SK-N-SH treated with all-trans-retinoic acid at 6 μM for 48 hours (cell line): ENCODE measurements around the gene ACTR3.

Experiments used
- ATAC-seq: fragments of 200-7000 bp; cut with Tn5 transposase; 3 replicates; pipeline ENCODE4 v1.9.1; 2020; ENCODE audit warnings: mild to moderate bottlenecking, moderate library complexity
- ARNTL ChIP-seq: fragments of 450-650 bp; formaldehyde crosslinking; IDR thresholded peaks from 2 replicates; pipeline ENCODE4 v1.5.0; 2020; ENCODE audit warnings: low read depth, mild to moderate bottlenecking, moderate library complexity, borderline replicate concordance
- CSDC2 ChIP-seq: fragments of 250-450 bp; sonication (Bioruptor Pico); IDR thresholded peaks from 2 replicates; pipeline ENCODE4 v1.5.0; 2020; ENCODE audit warnings: mild to moderate bottlenecking, moderate library complexity
- ESRRG ChIP-seq: fragments of 250-450 bp; sonication (Bioruptor Pico); IDR thresholded peaks from 2 replicates; pipeline ENCODE4 v1.6.1; 2021; ENCODE audit warnings: mild to moderate bottlenecking
- GLIS3 ChIP-seq: fragments of 250-450 bp; sonication (Bioruptor Pico); IDR thresholded peaks from 2 replicates; pipeline ENCODE4 v1.5.0; 2020; ENCODE audit warnings: mild to moderate bottlenecking, moderate library complexity
- ISL1 ChIP-seq: fragments of 250-450 bp; sonication (Bioruptor Pico); IDR thresholded peaks from 2 replicates; pipeline ENCODE4 v2.1.2; 2022; ENCODE audit warnings: mild to moderate bottlenecking, moderate library complexity
- OSR1 ChIP-seq: fragments of 250-450 bp; sonication (Bioruptor Pico); IDR thresholded peaks from 2 replicates; pipeline ENCODE4 v1.8.0; 2022; ENCODE audit warnings: moderate library complexity, mild to moderate bottlenecking, inconsistent platforms
- PPARA ChIP-seq: fragments of 250-450 bp; sonication (Bioruptor Pico); IDR thresholded peaks from 2 replicates; pipeline ENCODE4 v1.5.0; 2020; ENCODE audit warnings: mild to moderate bottlenecking, borderline replicate concordance
- RARB ChIP-seq: fragments of 250-450 bp; sonication (Bioruptor Pico); IDR thresholded peaks from 2 replicates; pipeline ENCODE4 v1.8.0; 2021; ENCODE audit warnings: mild to moderate bottlenecking, moderate library complexity
- SNAI2 ChIP-seq: fragments of 250-450 bp; sonication (Bioruptor Pico); IDR thresholded peaks from 2 replicates; pipeline ENCODE4 v1.5.0; 2020; ENCODE audit warnings: mild to moderate bottlenecking, moderate library complexity
- TCF4 ChIP-seq: fragments of 250-450 bp; sonication (Bioruptor Pico); IDR thresholded peaks from 2 replicates; pipeline ENCODE4 v1.8.0; 2021; ENCODE audit warnings: mild to moderate bottlenecking, moderate library complexity, borderline replicate concordance
- TOX ChIP-seq: fragments of 250-450 bp; sonication (Bioruptor Pico); IDR thresholded peaks from 2 replicates; pipeline ENCODE4 v1.8.0; 2021; ENCODE audit warnings: mild to moderate bottlenecking, moderate library complexity, borderline replicate concordance
- ZC3H10 ChIP-seq: fragments of 250-450 bp; sonication (Bioruptor Pico); IDR thresholded peaks from 2 replicates; pipeline ENCODE4 v1.5.1; 2021; ENCODE audit warnings: mild to moderate bottlenecking, moderate library complexity
- ZFP3 ChIP-seq: fragments of 250-450 bp; sonication (Bioruptor Pico); IDR thresholded peaks from 2 replicates; pipeline ENCODE4 v1.5.0; 2020; ENCODE audit warnings: mild to moderate bottlenecking, moderate library complexity
- ZFP30 ChIP-seq: fragments of 450-650 bp; formaldehyde crosslinking; IDR thresholded peaks from 2 replicates; pipeline ENCODE4 v1.5.0; 2022; ENCODE audit warnings: mild to moderate bottlenecking, moderate library complexity
- ZNF565 ChIP-seq: fragments of 450-650 bp; formaldehyde crosslinking; conservative IDR thresholded peaks from 2 replicates; pipeline ENCODE4 v1.5.0; 2020; ENCODE audit warnings: low read depth, mild to moderate bottlenecking, moderate library complexity
- ZNF70 ChIP-seq: fragments of 450-650 bp; formaldehyde crosslinking; IDR thresholded peaks from 2 replicates; pipeline ENCODE4 v1.5.0; 2020; ENCODE audit warnings: mild to moderate bottlenecking, moderate library complexity
- ZNF8 ChIP-seq: fragments of 450-650 bp; formaldehyde crosslinking; IDR thresholded peaks from 2 replicates; pipeline ENCODE4 v1.5.0; 2020; ENCODE audit warnings: mild to moderate bottlenecking, moderate library complexity
- TF ChIP-seq, protein P1 (sequence below): fragments of 250-450 bp; sonication (Bioruptor Pico); IDR thresholded peaks from 2 replicates; pipeline ENCODE4 v1.5.0; 2020; ENCODE audit warnings: mild to moderate bottlenecking, moderate library complexity
- TF ChIP-seq, protein P2 (sequence below): fragments of 250-450 bp; sonication (Bioruptor Pico); IDR thresholded peaks from 2 replicates; pipeline ENCODE4 v1.5.1; 2020; ENCODE audit warnings: low read depth, mild to moderate bottlenecking, moderate library complexity
- TF ChIP-seq, protein P3 (sequence below): fragments of 250-450 bp; sonication (Bioruptor Pico); IDR thresholded peaks from 2 replicates; pipeline ENCODE4 v1.8.0; 2020; ENCODE audit warnings: mild to moderate bottlenecking, moderate library complexity, borderline replicate concordance
- TF ChIP-seq, protein P4 (sequence below): fragments of 250-450 bp; sonication (Bioruptor Pico); IDR thresholded peaks from 2 replicates; pipeline ENCODE4 v1.5.1; 2021; ENCODE audit warnings: mild to moderate bottlenecking, moderate library complexity

The ACTR3 gene

DNA sequence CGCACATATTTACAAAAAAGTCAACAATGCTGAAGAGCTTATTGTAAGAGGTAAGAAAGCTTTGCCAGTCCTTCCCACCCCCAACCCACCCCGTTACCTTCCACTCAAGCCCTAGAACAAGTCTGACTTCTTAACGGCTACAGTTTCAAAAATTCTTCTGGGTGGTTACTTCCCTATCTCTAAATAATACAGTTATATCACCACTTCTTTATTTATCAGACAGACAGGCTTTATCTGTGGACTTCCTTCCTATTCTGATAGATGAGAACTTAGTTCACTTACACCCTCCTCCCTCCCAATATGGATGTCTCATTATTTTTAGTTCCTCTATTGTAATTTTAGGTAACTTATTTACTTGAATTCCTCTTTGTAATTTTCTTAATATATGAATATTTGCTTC, 26.7 kb upstream of the ACTR3 start (continued):
- TF ChIP-seq ZFP30 (CRISPR knock-in tag): no peak
- TF ChIP-seq OSR1 (CRISPR knock-in tag): no peak
- no peak for TF ChIP-seq TCF4 (CRISPR knock-in tag)
- no peak for TF ChIP-seq ZNF70 (CRISPR knock-in tag)
- TF ChIP-seq CSDC2 (CRISPR knock-in tag): no peak
- TF ChIP-seq, protein P1, sequence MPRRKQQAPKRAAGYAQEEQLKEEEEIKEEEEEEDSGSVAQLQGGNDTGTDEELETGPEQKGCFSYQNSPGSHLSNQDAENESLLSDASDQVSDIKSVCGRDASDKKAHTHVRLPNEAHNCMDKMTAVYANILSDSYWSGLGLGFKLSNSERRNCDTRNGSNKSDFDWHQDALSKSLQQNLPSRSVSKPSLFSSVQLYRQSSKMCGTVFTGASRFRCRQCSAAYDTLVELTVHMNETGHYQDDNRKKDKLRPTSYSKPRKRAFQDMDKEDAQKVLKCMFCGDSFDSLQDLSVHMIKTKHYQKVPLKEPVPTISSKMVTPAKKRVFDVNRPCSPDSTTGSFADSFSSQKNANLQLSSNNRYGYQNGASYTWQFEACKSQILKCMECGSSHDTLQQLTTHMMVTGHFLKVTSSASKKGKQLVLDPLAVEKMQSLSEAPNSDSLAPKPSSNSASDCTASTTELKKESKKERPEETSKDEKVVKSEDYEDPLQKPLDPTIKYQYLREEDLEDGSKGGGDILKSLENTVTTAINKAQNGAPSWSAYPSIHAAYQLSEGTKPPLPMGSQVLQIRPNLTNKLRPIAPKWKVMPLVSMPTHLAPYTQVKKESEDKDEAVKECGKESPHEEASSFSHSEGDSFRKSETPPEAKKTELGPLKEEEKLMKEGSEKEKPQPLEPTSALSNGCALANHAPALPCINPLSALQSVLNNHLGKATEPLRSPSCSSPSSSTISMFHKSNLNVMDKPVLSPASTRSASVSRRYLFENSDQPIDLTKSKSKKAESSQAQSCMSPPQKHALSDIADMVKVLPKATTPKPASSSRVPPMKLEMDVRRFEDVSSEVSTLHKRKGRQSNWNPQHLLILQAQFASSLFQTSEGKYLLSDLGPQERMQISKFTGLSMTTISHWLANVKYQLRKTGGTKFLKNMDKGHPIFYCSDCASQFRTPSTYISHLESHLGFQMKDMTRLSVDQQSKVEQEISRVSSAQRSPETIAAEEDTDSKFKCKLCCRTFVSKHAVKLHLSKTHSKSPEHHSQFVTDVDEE (CRISPR knock-in tag): no peak

DNA sequence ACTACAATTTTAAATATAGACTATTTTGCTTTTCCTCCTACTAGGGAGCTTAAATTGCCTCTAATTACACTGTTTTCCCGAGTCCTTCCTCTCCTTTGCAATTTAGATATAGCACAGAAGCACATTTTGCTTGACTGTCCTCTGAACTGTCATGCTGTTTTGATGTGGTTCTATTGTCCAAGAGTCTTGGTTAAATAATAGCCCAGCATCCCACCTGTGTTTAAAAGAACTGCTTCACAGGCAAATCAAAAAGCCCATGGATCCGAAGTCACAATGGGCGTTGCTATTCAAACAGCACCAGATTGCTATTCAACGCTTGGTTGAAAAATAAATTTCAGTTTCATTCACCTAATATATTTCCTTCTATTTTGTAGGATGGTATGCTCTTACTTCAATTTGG, 22.3 kb upstream of the ACTR3 start:
- ATAC-seq: no peak
- TF ChIP-seq TOX (CRISPR knock-in tag): no peak
- no peak for TF ChIP-seq OSR1 (CRISPR knock-in tag)

DNA sequence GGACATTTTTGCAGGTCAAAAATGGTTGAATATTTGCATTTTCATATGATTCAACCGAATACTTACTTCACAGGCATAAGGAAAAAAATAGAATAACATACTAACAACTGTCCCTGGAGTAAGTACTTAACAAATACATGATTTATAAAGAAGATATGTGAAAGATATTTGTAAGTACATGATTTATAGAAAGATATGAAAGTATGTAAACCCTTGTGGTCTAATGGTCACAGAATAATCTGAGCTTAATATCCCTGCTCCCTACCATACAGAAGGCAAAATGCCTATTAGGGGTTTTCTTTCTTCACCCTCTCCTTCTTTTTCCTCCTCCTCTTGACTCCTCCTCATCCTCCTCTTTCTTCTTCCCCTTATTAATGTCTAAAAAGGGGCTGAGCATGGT, 20.6 kb upstream of the ACTR3 start:
- TF ChIP-seq, protein P1 (CRISPR knock-in tag): no peak
- TF ChIP-seq PPARA (no peak), ZC3H10 (CRISPR knock-in tag) (no peak), ESRRG (CRISPR knock-in tag) (no peak), RARB (CRISPR knock-in tag) (no peak), SNAI2 (no peak), ZFP3 (CRISPR knock-in tag) (no peak), ZNF565 (CRISPR knock-in tag) (no peak), CSDC2 (CRISPR knock-in tag) (no peak), ISL1 (CRISPR knock-in tag) (no peak), ZNF8 (no peak), TCF4 (CRISPR knock-in tag) (no peak), GLIS3 (CRISPR knock-in tag) (no peak), ARNTL (CRISPR knock-in tag) (no peak)
- TF ChIP-seq, protein P2, sequence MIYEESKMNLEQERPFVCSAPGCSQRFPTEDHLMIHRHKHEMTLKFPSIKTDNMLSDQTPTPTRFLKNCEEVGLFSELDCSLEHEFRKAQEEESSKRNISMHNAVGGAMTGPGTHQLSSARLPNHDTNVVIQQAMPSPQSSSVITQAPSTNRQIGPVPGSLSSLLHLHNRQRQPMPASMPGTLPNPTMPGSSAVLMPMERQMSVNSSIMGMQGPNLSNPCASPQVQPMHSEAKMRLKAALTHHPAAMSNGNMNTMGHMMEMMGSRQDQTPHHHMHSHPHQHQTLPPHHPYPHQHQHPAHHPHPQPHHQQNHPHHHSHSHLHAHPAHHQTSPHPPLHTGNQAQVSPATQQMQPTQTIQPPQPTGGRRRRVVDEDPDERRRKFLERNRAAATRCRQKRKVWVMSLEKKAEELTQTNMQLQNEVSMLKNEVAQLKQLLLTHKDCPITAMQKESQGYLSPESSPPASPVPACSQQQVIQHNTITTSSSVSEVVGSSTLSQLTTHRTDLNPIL (CRISPR knock-in tag): no peak
- TF ChIP-seq, protein P3, sequence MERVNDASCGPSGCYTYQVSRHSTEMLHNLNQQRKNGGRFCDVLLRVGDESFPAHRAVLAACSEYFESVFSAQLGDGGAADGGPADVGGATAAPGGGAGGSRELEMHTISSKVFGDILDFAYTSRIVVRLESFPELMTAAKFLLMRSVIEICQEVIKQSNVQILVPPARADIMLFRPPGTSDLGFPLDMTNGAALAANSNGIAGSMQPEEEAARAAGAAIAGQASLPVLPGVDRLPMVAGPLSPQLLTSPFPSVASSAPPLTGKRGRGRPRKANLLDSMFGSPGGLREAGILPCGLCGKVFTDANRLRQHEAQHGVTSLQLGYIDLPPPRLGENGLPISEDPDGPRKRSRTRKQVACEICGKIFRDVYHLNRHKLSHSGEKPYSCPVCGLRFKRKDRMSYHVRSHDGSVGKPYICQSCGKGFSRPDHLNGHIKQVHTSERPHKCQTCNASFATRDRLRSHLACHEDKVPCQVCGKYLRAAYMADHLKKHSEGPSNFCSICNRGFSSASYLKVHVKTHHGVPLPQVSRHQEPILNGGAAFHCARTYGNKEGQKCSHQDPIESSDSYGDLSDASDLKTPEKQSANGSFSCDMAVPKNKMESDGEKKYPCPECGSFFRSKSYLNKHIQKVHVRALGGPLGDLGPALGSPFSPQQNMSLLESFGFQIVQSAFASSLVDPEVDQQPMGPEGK (CRISPR knock-in tag): no peak
- TF ChIP-seq, protein P4, sequence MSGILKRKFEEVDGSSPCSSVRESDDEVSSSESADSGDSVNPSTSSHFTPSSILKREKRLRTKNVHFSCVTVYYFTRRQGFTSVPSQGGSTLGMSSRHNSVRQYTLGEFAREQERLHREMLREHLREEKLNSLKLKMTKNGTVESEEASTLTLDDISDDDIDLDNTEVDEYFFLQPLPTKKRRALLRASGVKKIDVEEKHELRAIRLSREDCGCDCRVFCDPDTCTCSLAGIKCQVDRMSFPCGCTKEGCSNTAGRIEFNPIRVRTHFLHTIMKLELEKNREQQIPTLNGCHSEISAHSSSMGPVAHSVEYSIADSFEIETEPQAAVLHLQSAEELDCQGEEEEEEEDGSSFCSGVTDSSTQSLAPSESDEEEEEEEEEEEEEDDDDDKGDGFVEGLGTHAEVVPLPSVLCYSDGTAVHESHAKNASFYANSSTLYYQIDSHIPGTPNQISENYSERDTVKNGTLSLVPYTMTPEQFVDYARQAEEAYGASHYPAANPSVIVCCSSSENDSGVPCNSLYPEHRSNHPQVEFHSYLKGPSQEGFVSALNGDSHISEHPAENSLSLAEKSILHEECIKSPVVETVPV (CRISPR knock-in tag): no peak
- ATAC-seq: no peak
